ENCODE measurements around the gene ZNF516. TPM values are rescaled to one million over a fixed set of nuclear protein-coding genes. Genes with fewer than 3 reads are reported as not detected.

The ZNF516 gene
- total RNA-seq, 1 donor from 2014 or later, result 11.5 TPM

GRCh38 chr18:76391746-76392145, 103.3 kb downstream of the ZNF516 start:
- H3K36me3 ChIP-seq, result no peaks in the 10 kb centered on the region
- H3K4me3 ChIP-seq, result no peak overlapping the region
- intact Hi-C loops (cut with micrococcal nuclease), result no loop called here
- H3K27me3 ChIP-seq (ENCODE audit: low read depth), result no peaks in the 10 kb centered on the region
- H3K4me1 ChIP-seq, result peaks cover 25% of the 10 kb centered on the region
- H3K9me3 ChIP-seq (replicated peaks), result no peaks in the 10 kb centered on the region
- no peak for DNase-seq
- TF ChIP-seq CTCF (IDR thresholded peaks at IDR 0.05; ENCODE audit: borderline replicate concordance), result no peak
- H3K27ac ChIP-seq (replicated peaks), result no peak overlapping the region

- no peaks in the 10 kb centered on the region for H3K27me3 ChIP-seq (ENCODE audit: low read depth)
- intact Hi-C loops (cut with micrococcal nuclease), result no loop called here
- TF ChIP-seq CTCF (IDR thresholded peaks at IDR 0.05; ENCODE audit: borderline replicate concordance), result no peak
- H3K4me3 ChIP-seq, result no peak overlapping the region
- no peak overlapping the region for H3K27ac ChIP-seq (replicated peaks)
- no peaks in the 10 kb centered on the region for H3K36me3 ChIP-seq
- DNase-seq, result no peak
- no peaks in the 10 kb centered on the region for H3K9me3 ChIP-seq (replicated peaks)
- H3K4me1 ChIP-seq, result peaks cover 25% of the 10 kb centered on the region
These were observed 104.0 kb downstream of the ZNF516 start for GRCh38 chr18:76391038-76391437.

GRCh38 chr18:76390452-76391035, 104.5 kb downstream of the ZNF516 start:
- no peaks in the 10 kb centered on the region for H3K9me3 ChIP-seq (replicated peaks)
- no peaks in the 10 kb centered on the region for H3K36me3 ChIP-seq
- intact Hi-C loops (cut with micrococcal nuclease), result no loop called here
- DNase-seq, result no peak
- no peak overlapping the region for H3K4me3 ChIP-seq
- H3K27me3 ChIP-seq (ENCODE audit: low read depth), result no peaks in the 10 kb centered on the region
- peaks cover 25% of the 10 kb centered on the region for H3K4me1 ChIP-seq
- H3K27ac ChIP-seq (replicated peaks), result no peak overlapping the region
- TF ChIP-seq CTCF (IDR thresholded peaks at IDR 0.05; ENCODE audit: borderline replicate concordance), result no peak

GRCh38 chr18:76389716-76390115, 105.3 kb downstream of the ZNF516 start:
- DNase-seq, result no peak
- Histone ChIP-seq H3K27ac (replicated peaks) (no peak overlapping the region), H3K4me3 (no peak overlapping the region), H3K4me1 (peaks cover 25% of the 10 kb centered on the region), H3K36me3 (no peaks in the 10 kb centered on the region), H3K9me3 (replicated peaks) (no peaks in the 10 kb centered on the region), H3K27me3 (ENCODE audit: low read depth) (no peaks in the 10 kb centered on the region)
- no peak for TF ChIP-seq CTCF (IDR thresholded peaks at IDR 0.05; ENCODE audit: borderline replicate concordance)
- intact Hi-C loops (cut with micrococcal nuclease), result no loop called here

- no peak for DNase-seq
- intact Hi-C loops (cut with micrococcal nuclease), result no loop called here
- H3K9me3 ChIP-seq (replicated peaks), result no peaks in the 10 kb centered on the region
- H3K27ac ChIP-seq (replicated peaks), result no peak overlapping the region
- no peak overlapping the region for H3K4me3 ChIP-seq
- no peak for TF ChIP-seq CTCF (IDR thresholded peaks at IDR 0.05; ENCODE audit: borderline replicate concordance)
- no peaks in the 10 kb centered on the region for H3K27me3 ChIP-seq (ENCODE audit: low read depth)
- no peaks in the 10 kb centered on the region for H3K36me3 ChIP-seq
- peaks cover 25% of the 10 kb centered on the region for H3K4me1 ChIP-seq
These were observed 106.1 kb downstream of the ZNF516 start for GRCh38 chr18:76388891-76389423.
